GM19397 (cell line): ENCODE measurements around the gene TRAP1.
"Not testable (repeated sequence)": the region's sequence is repeated elsewhere in the genome, so short reads cannot be mapped to it uniquely, and the experiment has no call there.

ENCODE experiments used
- ATAC-seq: cut with Tn5 transposase; IDR thresholded peaks from one replicate; pipeline ENCODE4 v1.9.1; 2021; ENCODE audit warnings: mild to moderate bottlenecking, moderate library complexity; ENCODE audit not compliant: unreplicated experiment

Gene TRAP1

DNA sequence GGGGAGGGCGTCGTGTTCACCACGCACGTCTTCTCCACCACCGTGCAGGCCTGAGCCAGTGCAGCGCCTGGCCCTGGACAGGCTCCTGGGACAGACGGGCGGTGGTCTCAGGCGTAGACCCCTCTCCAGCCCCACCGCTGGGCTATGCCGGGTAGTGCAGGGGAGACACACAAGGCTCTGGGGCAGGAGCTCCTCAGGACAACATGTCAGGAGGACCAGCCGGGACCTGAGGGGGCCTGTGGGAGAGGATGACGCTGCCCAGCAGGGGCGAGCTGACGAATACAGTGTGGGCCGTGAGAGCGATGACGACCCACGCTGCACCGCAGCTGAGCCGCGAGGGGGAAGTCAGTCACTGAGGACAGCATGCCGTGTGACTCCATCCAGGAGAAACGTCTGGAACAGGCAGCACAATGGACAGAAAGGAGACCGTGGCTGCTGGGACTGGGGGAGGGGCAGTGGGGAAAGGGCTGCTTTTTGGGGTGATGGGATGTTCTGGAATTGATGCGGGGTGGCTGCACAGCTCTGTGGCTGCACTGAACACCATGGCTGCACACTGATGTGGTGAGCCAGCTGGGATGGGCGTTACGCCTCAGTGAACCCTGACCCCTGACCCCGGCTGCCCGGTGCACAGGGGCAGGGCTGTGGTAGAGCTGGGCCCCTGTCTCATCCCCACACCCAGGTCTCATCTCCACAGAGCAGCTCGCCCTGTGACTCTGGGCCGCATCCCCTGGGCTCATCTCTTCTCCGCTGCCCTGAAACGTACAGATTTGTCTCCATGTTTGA lies 42.6 kb downstream of the TRAP1 start:
- ATAC-seq = no peak

DNA sequence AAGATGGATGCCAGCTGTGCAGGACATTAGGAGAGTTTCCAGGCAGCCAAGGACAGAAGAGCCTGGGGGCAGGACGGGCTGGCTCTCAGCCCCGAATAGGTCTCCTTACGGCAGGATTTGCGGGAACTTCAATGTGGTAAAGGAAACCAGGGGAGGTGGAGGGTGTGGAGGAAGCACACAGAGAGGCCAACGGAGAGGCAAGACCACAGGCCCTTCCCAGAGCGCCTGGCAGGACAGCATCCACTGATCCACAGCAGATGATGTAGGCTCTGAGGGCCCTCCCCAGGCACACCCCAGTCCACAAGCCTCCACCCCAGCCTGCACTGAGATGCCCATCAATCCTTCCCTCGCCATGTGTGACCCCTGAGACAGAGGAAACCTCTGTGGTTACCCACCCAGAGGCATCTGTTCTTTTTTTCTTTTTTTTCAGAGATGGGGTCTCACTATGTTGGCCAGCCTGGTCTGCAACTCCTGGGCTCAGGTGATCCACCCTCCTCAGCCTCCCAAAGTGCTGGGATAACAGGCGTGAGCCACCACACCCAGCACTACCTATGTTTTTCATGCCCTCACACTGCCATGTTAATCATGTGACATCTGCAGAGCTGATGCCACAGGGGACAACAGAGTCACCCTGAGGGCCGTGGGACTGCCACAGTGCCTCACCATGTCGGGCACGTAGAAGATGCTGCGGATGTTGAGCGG lies 43.5 kb downstream of the TRAP1 start:
- no peak for ATAC-seq

- ATAC-seq = no peak
These were observed 44.1 kb downstream of the TRAP1 start for GRCh38 chr16:3673201-3673600.

GRCh38 chr16:3672571-3673041 lies 44.7 kb downstream of the TRAP1 start:
- no peak for ATAC-seq

GRCh38 chr16:3671424-3671823 lies 45.9 kb downstream of the TRAP1 start:
- ATAC-seq = no peak

- ATAC-seq = no peak
These were observed 46.6 kb downstream of the TRAP1 start for GRCh38 chr16:3670711-3671110.

DNA sequence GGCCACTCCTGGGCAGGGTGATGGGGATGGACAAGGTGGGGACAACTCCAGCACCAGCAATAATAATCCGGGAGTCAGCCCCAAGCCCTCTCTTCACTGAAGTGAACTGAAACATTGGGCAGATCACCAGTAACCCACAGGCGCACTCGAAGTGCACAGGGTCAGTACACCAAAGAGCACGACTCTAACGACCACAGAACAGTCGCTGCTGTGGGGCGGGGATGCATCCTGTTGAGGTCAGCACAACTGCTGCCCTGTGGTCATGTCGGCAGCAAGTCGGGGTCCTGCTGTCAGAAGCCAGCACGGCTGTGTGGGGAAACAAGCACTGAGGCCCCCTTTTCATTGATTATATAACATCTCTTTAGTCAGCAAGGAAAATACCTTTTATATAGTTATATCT lies 48.2 kb downstream of the TRAP1 start:
- ATAC-seq = no peak

DNA sequence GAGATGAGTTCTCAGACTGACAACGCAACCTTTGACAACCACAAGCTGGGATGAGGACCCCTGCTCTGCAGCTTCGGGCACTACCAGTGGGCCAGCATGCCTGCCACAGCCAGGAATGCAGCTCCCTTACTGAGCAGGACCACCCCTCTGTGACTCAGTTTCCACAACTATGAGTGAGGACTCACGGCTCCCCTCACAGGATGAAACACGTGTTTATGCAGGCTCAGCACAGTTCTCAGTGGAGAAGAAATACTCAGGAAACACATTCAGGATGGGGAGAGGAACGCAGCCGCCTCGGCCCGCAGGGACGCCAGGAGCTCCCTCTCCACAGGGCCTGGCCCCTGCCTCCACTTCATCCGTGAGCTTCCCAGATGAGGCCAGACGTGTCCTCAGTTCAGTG lies 48.7 kb downstream of the TRAP1 start:
- no peak for ATAC-seq

GRCh38 chr16:3665508-3665907 lies 51.8 kb downstream of the TRAP1 start:
- no peak for ATAC-seq

GRCh38 chr16:3664187-3664896 lies 53.0 kb downstream of the TRAP1 start:
- ATAC-seq = no peak

DNA sequence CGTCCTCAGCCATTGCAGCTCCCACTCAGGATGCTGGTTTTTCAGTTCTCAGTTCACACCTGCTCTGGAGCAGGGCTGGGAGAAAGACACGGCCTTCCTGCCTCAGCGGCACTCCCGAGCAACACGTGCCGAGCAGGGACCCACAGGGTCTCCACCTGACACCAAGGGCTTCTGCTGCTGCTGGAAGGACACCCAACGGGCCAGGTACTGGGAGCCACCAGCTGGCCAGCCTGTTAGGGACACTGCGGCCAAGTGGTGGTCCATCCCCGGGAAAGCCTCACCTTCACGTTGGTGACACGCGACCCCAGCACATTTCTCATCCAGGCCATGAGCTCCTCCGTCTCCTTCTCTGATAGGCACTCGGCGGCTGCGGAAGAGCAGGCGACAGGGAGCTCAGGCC lies 54.7 kb downstream of the TRAP1 start:
- ATAC-seq = no peak

- ATAC-seq = no peak
These were observed 55.4 kb downstream of the TRAP1 start for GRCh38 chr16:3661922-3662321.

DNA sequence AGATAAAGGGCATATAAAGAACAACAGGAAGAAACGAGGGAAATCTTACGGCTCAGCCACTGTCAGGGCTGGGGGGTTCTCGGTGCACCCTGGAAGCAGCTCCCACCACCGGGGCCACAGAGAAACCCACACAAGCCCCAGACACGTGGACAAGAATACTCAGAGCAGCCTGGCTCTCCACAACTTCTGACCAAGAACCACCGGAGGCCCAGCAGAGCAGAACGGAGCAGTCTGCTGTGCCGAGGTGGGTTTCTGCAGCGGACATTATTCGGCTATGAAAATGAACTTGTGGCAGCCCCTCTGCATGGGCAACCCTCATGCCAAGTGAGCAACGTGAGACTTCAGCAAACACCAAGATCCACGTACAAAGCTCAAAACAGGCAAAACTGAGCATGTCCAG lies 56.0 kb downstream of the TRAP1 start:
- no peak for ATAC-seq

GRCh38 chr16:3659251-3659650 lies 58.1 kb downstream of the TRAP1 start:
- ATAC-seq = no peak

DNA sequence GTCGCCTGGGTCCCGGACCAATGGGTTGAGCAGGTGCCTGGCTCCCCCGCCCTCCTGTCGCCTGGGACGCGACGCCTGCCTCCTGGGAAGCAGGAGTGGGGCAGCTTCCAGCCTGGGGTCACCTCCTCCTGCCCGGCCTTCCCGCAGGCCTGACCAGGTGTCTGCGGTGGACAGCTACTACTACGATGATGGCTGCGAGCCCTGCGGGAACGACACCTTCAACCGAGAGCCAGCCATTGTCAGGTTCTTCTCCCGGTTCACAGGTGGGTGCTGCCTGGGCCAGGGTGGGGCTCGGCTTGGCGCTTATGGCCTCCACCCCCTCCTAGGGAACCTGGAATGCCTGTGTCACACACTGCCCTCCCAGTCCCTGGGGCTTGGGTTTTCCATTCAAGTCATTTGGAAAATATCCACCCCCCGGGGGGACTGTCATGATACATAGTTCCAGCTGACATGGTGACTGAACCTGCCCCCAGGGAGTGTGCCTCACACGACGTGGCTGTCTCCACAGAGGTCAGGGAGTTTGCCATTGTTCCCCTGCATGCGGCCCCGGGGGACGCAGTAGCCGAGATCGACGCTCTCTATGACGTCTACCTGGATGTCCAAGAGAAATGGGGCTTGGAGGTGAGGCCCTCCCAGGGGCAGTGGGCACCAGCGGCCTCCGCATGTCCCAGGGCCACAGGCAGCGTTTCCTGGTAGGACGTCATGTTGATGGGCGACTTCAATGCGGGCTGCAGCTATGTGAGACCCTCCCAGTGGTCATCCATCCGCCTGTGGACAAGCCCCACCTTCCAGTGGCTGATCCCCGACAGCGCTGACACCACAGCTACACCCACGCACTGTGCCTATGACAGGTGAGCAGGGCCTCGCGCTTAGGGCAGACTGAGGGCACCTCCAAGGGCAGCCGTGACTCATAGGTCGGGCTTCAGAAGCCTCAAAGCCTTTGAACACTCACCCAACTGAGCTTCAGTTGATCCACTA lies 60.5 kb downstream of the TRAP1 start:
- ATAC-seq = no peak

DNA sequence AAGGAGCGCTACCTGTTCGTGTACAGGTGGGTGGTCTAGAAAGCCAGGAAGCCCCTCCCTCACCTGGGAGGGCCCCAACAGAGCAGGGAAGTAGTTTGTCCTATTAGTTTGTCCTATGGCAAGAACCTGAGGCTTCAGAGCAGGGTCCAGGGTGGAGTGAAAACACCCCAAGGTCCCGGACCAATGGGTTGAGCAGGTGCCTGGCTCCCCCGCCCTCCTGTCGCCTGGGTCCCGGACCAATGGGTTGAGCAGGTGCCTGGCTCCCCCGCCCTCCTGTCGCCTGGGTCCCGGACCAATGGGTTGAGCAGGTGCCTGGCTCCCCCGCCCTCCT lies 61.2 kb downstream of the TRAP1 start:
- ATAC-seq = not testable (repeated sequence)

GRCh38 chr16:3655396-3656159 lies 61.7 kb downstream of the TRAP1 start:
- ATAC-seq = no peak

- ATAC-seq = no peak
These were observed 62.3 kb downstream of the TRAP1 start for GRCh38 chr16:3655030-3655395.

- ATAC-seq = no peak
These were observed 62.9 kb downstream of the TRAP1 start, which contains the start of gene DNASE1 for GRCh38 chr16:3654249-3654991. Gene DNASE1 (plus strand): TSS chr16:3654691. CDS start chr16:3655374, 683 bp downstream.
